Mesendoderm (in vitro differentiated cells): Measurements from ENCODE around the gene CCDC148.
"Not testable (repeated sequence)": the region's sequence is repeated elsewhere in the genome, so short reads cannot be mapped to it uniquely, and the experiment has no call there.

ENCODE experiments used
- DNase-seq: peaks from one replicate; pipeline ENCODE4 v3.0.0; 2013
- H2AK5ac ChIP-seq: 2 replicates; pipeline ENCODE4 v1.6.1; 2013; ENCODE audit warnings: low read length, inconsistent platforms
- H2BK120ac ChIP-seq: 2 replicates; pipeline ENCODE4 v1.6.1; 2013; ENCODE audit warnings: low read depth, mild to moderate bottlenecking, low read length, moderate library complexity, mixed read lengths
- H2BK15ac ChIP-seq: replicated peaks from 2 replicates; pipeline ENCODE4 v1.6.1; 2013; ENCODE audit warnings: low read depth, mild to moderate bottlenecking, moderate library complexity
- H2BK5ac ChIP-seq: 2 replicates; pipeline ENCODE4 v1.6.1; 2013; ENCODE audit warnings: low read length, inconsistent platforms
- H3K18ac ChIP-seq: 2 replicates; pipeline ENCODE4 v1.6.1; 2013; ENCODE audit warnings: mild to moderate bottlenecking, low read length, mixed read lengths
- H3K23ac ChIP-seq: one replicate; pipeline ENCODE4 v1.6.1; 2013; ENCODE audit warnings: low read length
- H3K27ac ChIP-seq: 2 replicates; pipeline ENCODE4 v1.5.1; 2013; ENCODE audit warnings: low read depth, mild to moderate bottlenecking, inconsistent platforms, low read length, moderate library complexity
- H3K27me3 ChIP-seq: 2 replicates; pipeline ENCODE4 v1.6.1; 2013; ENCODE audit warnings: low read length, control low read depth, mild to moderate bottlenecking, inconsistent platforms; ENCODE audit not compliant: insufficient read depth, poor library complexity
- H3K36me3 ChIP-seq: 2 replicates; pipeline ENCODE4 v1.6.1; 2013; ENCODE audit warnings: low read length, inconsistent platforms; ENCODE audit not compliant: control insufficient read depth, insufficient read depth
- H3K4ac ChIP-seq: one replicate; pipeline ENCODE4 v1.6.1; 2013; ENCODE audit warnings: low read depth, mild to moderate bottlenecking, low read length, moderate library complexity
- H3K4me1 ChIP-seq: 2 replicates; pipeline ENCODE4 v1.6.1; 2013; ENCODE audit warnings: low read depth, low read length, inconsistent platforms; ENCODE audit not compliant: control insufficient read depth
- H3K4me2 ChIP-seq: 2 replicates; pipeline ENCODE4 v1.6.1; 2013; ENCODE audit warnings: low read length
- H3K4me3 ChIP-seq: 2 replicates; pipeline ENCODE4 v1.5.1; 2013; ENCODE audit warnings: mild to moderate bottlenecking, low read length
- H3K56ac ChIP-seq: one replicate; pipeline ENCODE4 v1.6.1; 2013; ENCODE audit warnings: low read length
- H3K79me1 ChIP-seq: 2 replicates; pipeline ENCODE4 v1.6.1; 2013; ENCODE audit warnings: low read length, inconsistent platforms
- H3K79me2 ChIP-seq: 2 replicates; pipeline ENCODE4 v1.6.1; 2013; ENCODE audit warnings: mild to moderate bottlenecking, low read length; ENCODE audit not compliant: control insufficient read depth, insufficient read depth
- H3K9ac ChIP-seq: 2 replicates; pipeline ENCODE4 v1.6.1; 2013; ENCODE audit warnings: low read length, inconsistent platforms
- H4K5ac ChIP-seq: one replicate; pipeline ENCODE4 v1.6.1; 2013; ENCODE audit warnings: low read length
- H4K8ac ChIP-seq: one replicate; pipeline ENCODE4 v1.6.1; 2013; ENCODE audit warnings: low read depth, mild to moderate bottlenecking, control low read depth, low read length, moderate library complexity
- WGBS: extraction: QIAGEN DNeasy Blood & Tissue Kit; methylation state at CpG from one replicate; pipeline ENCODE4 v1.1.7; 2013; ENCODE audit warnings: low lambda C conversion rate, missing lambda C conversion rate; ENCODE audit not compliant: insufficient coverage; ENCODE audit errors: extremely low coverage; 5-methylcytosine and 5-hydroxymethylcytosine counted together

Gene CCDC148

DNA sequence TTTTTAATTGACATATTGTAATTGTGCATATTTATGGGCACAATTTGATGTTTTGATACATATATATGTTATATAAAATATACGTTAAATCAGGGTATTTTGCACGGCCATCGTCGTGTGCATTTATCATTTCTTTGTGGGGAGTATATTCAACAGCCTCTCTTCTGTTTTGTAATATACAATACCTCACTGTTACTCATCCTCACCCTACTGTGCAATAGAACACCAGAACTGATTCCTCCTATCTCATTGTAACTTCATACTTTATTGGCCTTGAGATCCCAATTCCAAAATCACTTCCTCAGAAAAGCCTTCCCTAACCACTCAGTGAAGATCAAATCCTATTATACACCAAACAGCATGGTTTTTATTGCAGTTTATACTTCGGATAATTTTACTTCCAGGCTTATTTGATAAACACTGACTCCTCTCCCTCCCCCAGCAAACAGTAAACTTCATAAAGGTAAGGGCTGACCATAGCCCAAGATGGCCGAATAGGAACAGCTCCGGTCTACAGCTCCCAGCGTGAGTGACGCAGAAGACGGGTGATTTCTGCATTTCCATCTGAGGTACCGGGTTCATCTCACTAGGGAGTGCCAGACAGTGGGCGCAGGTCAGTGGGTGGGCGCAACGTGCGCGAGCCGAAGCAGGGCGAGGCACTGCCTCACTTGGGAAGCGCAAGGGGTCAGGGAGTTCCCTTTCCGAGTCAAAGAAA lies 105.6 kb downstream of the CCDC148 start:
- not testable (repeated sequence) for H3K4ac ChIP-seq, H3K4me1 ChIP-seq, DNase-seq, H4K8ac ChIP-seq, H3K4me2 ChIP-seq, H3K4me3 ChIP-seq, H3K23ac ChIP-seq, H3K36me3 ChIP-seq, H3K79me2 ChIP-seq, H2AK5ac ChIP-seq, H3K27me3 ChIP-seq, H3K9ac ChIP-seq, H2BK120ac ChIP-seq, H3K27ac ChIP-seq, H2BK5ac ChIP-seq, H3K79me1 ChIP-seq, H3K18ac ChIP-seq, H3K56ac ChIP-seq, H4K5ac ChIP-seq
- no CpG with 5 or more reads among the region's 20 CpGs for WGBS
- peak overlapping the region; percentile 19 for H2BK15ac ChIP-seq

DNA sequence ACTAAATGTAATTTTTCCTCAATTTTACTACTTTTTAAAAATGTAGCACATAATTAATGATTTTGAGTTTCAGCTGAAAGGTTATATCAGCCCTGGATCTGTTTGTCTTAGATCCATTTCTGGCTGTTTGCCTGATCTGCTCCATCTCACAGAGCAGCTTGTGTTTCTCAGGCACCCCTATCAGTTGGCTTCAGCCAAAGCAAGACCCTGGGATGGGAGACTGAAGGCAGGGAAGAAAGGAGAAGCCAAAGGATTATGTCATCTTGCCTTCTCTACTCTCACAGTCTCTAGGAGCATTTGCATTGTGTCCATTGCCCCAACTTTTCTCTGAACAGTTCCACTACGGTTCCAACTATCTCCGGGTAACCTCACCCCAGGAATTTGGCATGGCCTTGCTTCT lies 110.5 kb downstream of the CCDC148 start:
- no peak overlapping the region for H3K4me2 ChIP-seq
- WGBS = no CpG with 5 or more reads among the region's 2 CpGs

DNA sequence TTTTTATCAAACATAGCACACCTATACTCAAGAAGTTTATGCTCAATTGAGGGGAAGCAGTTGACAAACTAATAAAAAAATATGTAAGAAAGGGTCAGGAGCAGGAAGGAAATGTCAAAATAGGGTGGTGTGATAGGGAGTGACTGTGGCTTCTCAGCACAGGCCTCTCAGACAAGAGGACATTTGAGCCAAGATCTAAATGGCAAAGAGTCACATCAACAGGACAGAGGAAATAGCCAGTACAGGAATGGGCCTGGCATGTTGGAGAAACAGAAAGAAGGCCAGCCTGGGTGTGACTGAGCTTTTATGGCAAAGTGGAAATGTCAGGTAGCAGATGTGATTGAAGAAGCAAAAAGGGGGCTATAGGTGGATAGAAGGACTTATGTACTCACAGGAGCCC lies 117.0 kb downstream of the CCDC148 start:
- Histone ChIP-seq H3K27ac (no peak overlapping the region), H3K4me1 (no peaks in the 10 kb centered on the region), H3K4ac (no peak overlapping the region), H4K5ac (no peak overlapping the region), H3K18ac (no peak overlapping the region), H2BK120ac (no peak overlapping the region), H3K79me2 (no peaks in the 10 kb centered on the region), H3K36me3 (no peaks in the 10 kb centered on the region), H2BK15ac (no peak overlapping the region), H4K8ac (no peak overlapping the region), H3K56ac (no peak overlapping the region), H3K4me2 (no peak overlapping the region), H3K27me3 (no peaks in the 10 kb centered on the region), H3K23ac (no peak overlapping the region), H2BK5ac (no peak overlapping the region), H2AK5ac (no peak overlapping the region), H3K79me1 (no peaks in the 10 kb centered on the region), H3K9ac (no peak overlapping the region), H3K4me3 (no peak overlapping the region)
- no peak for DNase-seq

More for the DNA sequence above, 110.5 kb downstream of the CCDC148 start:
- Histone ChIP-seq H2BK5ac (no peak overlapping the region), H3K36me3 (no peaks in the 10 kb centered on the region), H3K79me2 (no peaks in the 10 kb centered on the region), H4K5ac (no peak overlapping the region), H3K9ac (no peak overlapping the region), H2BK120ac (no peak overlapping the region), H2BK15ac (no peak overlapping the region), H3K56ac (no peak overlapping the region), H4K8ac (no peak overlapping the region), H3K4me3 (no peak overlapping the region), H3K23ac (no peak overlapping the region), H3K79me1 (no peaks in the 10 kb centered on the region), H3K18ac (no peak overlapping the region), H3K4ac (no peak overlapping the region), H3K27ac (no peak overlapping the region), H3K4me1 (no peaks in the 10 kb centered on the region), H2AK5ac (no peak overlapping the region), H3K27me3 (no peaks in the 10 kb centered on the region)
- peak; percentile 4 for DNase-seq

DNA sequence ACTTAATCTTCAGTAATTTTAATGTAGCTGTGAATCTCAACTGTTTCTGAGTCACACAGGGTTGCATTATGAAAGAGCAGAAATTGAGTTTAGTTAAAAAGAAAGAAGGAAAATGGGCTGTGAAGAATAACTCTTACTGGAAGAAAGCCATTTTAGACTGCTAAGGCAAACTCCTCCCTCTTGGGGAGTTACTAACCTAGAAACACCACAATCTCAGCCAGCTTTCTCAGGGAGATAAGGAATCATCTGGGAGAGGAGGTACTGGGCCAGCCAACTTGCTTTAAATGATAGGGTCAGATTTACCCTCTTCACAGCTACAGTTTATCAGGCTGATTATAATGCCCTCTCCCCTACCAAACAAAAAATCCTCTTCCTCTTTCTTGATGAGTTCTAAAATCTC lies 119.5 kb downstream of the CCDC148 start:
- no peaks in the 10 kb centered on the region for H3K79me2 ChIP-seq
- no peaks in the 10 kb centered on the region for H3K79me1 ChIP-seq
- H3K36me3 ChIP-seq = no peaks in the 10 kb centered on the region
- no peaks in the 10 kb centered on the region for H3K27me3 ChIP-seq
- DNase-seq = peak; percentile 75
- H4K5ac ChIP-seq = no peak overlapping the region
- H2BK120ac ChIP-seq = no peak overlapping the region
- H3K4ac ChIP-seq = no peak overlapping the region
- H2AK5ac ChIP-seq = no peak overlapping the region
- no peak overlapping the region for H3K9ac ChIP-seq
- H3K18ac ChIP-seq = no peak overlapping the region
- H3K4me3 ChIP-seq = no peak overlapping the region
- no peak overlapping the region for H3K23ac ChIP-seq
- no peak overlapping the region for H3K27ac ChIP-seq
- H2BK15ac ChIP-seq = peak overlapping the region; percentile 67
- H2BK5ac ChIP-seq = no peak overlapping the region
- no peaks in the 10 kb centered on the region for H3K4me1 ChIP-seq
- no peak overlapping the region for H4K8ac ChIP-seq
- H3K4me2 ChIP-seq = no peak overlapping the region
- H3K56ac ChIP-seq = no peak overlapping the region

DNA sequence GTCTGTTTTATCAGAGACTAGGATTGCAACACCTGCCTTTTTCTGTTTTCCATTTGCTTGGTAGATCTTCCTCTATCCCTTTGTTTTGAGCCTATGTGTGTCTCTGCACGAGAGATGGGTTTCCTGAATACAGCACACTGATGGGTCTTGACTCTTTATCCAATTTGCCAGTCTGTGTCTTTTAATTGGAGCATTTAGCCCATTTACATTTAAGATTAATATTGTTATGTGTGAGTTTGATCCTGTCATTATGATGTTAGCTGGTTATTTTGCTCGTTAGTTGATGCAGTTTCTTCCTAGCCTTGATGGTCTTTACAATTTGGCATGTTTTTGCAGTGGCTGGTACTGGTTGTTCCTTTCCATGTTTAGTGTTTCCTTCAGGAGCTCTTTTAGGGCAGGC lies 124.8 kb downstream of the CCDC148 start:
- H3K9ac ChIP-seq, H2BK120ac ChIP-seq, DNase-seq, H3K4me2 ChIP-seq, H3K36me3 ChIP-seq, H3K4ac ChIP-seq, H2BK15ac ChIP-seq, H3K27ac ChIP-seq, H4K8ac ChIP-seq, H2AK5ac ChIP-seq, H3K27me3 ChIP-seq, H3K4me3 ChIP-seq, H3K18ac ChIP-seq, H3K79me1 ChIP-seq, H3K56ac ChIP-seq, H3K23ac ChIP-seq, H4K5ac ChIP-seq, H3K79me2 ChIP-seq, H2BK5ac ChIP-seq, H3K4me1 ChIP-seq: not testable (repeated sequence)
- no CpG with 5 or more reads among the region's 2 CpGs for WGBS

DNA sequence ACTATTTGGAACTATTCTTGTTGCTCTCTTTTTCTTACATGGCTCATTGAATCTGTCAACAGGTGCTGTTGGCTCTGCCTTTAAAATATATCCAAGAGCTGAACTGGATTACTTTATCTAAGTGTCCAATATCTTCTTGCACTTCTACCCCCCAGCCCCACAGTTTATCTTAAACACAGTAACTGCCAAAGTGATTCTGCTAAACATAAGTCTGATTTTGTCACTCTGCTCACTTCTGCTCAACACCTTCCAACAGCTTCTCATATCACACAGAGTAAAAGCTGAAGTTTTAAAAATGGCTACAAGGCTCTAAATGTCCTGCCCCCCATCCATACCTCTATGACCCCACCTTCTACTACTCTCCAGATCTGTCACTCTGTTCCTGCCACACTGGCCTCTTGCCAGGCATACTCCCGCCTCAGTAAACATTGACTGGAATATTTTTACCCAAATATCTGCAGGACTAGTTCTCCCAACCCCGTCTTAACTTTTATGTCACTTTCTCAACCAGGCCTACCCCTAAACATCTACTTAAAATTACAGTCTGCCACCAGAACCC lies 130.7 kb downstream of the CCDC148 start:
- Histone ChIP-seq H3K4me2 (no peak overlapping the region), H2BK15ac (no peak overlapping the region), H2AK5ac (no peak overlapping the region), H3K56ac (no peak overlapping the region), H3K4ac (no peak overlapping the region), H3K36me3 (no peaks in the 10 kb centered on the region), H3K23ac (no peak overlapping the region), H3K9ac (no peak overlapping the region), H2BK5ac (no peak overlapping the region), H3K18ac (no peak overlapping the region), H3K4me1 (no peaks in the 10 kb centered on the region), H3K27me3 (no peaks in the 10 kb centered on the region), H3K27ac (no peak overlapping the region), H3K4me3 (no peak overlapping the region), H3K79me1 (no peaks in the 10 kb centered on the region), H3K79me2 (no peaks in the 10 kb centered on the region), H4K5ac (no peak overlapping the region), H4K8ac (no peak overlapping the region), H2BK120ac (no peak overlapping the region)
- no peak for DNase-seq
- WGBS = no CpG with 5 or more reads among the region's 2 CpGs
